Measurements from ENCODE around the gene CSPG4. TPM values are rescaled to one million over a fixed set of nuclear protein-coding genes. Genes with fewer than 3 reads are reported as not detected.

The CSPG4 gene
- total RNA-seq, 1 experiment from 2014 or later = 10.4 TPM

DNA sequence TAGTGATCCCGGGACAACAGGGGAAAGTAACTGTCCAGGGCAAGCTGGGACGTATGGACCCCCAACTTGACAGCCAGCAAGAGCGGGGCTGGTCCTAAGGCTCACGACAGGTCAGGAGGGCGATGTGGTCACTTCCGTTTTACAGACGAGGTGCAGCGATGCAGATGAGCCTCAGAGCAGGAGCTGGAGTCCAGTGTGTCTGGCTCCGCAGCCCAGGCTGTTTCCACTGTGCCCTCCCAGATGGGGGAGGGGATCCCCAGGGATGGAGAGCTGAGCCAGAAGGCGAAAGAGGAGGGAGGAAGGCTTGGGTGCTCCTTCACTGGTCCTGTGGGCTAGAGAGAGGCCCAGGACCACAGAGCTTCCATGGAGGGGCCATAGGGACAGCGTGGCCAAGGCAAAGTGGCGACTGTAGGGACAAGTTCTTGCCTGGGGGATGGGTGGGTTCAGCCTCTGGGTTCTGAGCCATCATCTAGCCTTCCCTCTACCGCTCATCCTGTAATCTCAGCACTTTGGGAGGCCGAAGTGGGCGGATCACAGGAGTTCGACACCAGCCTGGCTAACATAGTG, 59.2 kb downstream of the CSPG4 start:
- no peaks in the 10 kb centered on the region for H3K27me3 ChIP-seq
- no peak for DNase-seq
- H3K36me3 ChIP-seq = 0 out of 2 replicates have a peak, but pooled peaks cover 4% of the 10 kb centered on the region
- no peak overlapping the region for H3K27ac ChIP-seq
- no peak overlapping the region for H3K4me3 ChIP-seq
- peaks cover 6% of the 10 kb centered on the region; the same call in 1 of the 2 replicates for H3K4me1 ChIP-seq
- no peaks in the 10 kb centered on the region for H3K9me3 ChIP-seq (replicated peaks)

DNA sequence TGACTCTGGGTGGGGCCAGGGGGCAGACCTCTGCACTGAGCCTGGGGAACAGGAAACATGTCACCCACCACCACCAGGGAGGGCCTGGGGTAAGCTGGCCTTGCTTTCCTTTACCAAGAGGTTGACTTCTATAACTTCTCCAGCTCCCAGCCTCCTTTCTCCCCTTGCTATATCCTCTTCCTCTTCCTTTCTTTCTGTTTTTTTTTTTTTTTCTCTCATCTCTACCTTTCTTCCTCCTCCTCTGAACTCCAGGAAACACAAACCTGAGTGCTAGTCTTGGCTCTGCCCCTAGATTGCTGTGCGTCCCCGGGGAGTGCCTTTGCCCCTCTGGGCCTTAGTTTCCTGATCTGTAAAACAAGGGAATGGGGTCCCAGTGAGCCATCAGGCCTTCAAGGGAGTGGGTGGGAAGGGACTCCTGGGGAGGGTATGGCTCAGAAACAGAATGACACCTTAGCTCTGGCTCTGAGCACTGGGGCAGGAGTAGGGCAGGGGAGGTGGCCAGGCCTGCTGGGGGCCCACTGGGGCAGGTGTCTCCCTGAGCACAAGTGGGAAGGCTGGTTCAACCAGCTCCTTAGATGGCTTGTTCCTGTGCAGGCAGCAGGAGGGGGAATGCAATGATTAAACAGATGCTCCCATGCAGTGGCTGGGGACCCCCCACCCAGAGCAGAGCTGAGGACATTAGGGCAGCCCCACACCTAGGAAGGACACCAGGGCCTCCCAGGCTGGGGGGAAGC, 60.7 kb downstream of the CSPG4 start:
- H3K27me3 ChIP-seq = no peaks in the 10 kb centered on the region
- no peak overlapping the region for H3K27ac ChIP-seq
- no peaks in the 10 kb centered on the region for H3K9me3 ChIP-seq (replicated peaks)
- H3K4me1 ChIP-seq = peaks cover 6% of the 10 kb centered on the region; the same call in 1 of the 2 replicates
- 0 out of 2 replicates have a peak, but pooled peaks cover 4% of the 10 kb centered on the region for H3K36me3 ChIP-seq
- DNase-seq = no peak
- no peak overlapping the region for H3K4me3 ChIP-seq

- Histone ChIP-seq H3K27me3 (no peaks in the 10 kb centered on the region), H3K27ac (no peak overlapping the region), H3K36me3 (0 out of 2 replicates have a peak, but pooled peaks cover 4% of the 10 kb centered on the region), H3K4me3 (no peak overlapping the region), H3K4me1 (peaks cover 6% of the 10 kb centered on the region; the same call in 1 of the 2 replicates), H3K9me3 (replicated peaks) (no peaks in the 10 kb centered on the region)
- DNase-seq = no peak
These were observed 61.5 kb downstream of the CSPG4 start for GRCh38 chr15:75650908-75651809.

DNA sequence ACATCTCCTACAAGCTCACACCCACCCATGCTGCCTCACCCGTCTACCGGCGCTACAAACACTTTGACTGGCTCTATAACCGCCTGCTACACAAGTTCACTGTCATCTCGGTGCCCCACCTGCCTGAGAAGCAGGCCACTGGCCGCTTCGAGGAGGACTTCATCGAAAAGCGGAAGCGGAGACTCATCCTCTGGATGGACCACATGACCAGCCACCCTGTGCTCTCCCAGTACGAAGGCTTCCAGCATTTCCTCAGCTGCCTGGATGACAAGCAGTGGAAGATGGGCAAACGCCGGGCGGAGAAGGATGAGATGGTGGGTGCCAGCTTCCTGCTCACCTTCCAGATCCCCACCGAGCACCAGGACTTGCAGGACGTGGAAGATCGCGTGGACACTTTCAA, 62.8 kb downstream of the CSPG4 start:
- H3K36me3 ChIP-seq = 0 out of 2 replicates have a peak, but pooled peaks cover 4% of the 10 kb centered on the region
- peaks cover 6% of the 10 kb centered on the region; the same call in 1 of the 2 replicates for H3K4me1 ChIP-seq
- DNase-seq = no peak
- no peaks in the 10 kb centered on the region for H3K27me3 ChIP-seq
- no peak overlapping the region for H3K4me3 ChIP-seq
- no peak overlapping the region for H3K27ac ChIP-seq
- H3K9me3 ChIP-seq (replicated peaks) = no peaks in the 10 kb centered on the region

DNA sequence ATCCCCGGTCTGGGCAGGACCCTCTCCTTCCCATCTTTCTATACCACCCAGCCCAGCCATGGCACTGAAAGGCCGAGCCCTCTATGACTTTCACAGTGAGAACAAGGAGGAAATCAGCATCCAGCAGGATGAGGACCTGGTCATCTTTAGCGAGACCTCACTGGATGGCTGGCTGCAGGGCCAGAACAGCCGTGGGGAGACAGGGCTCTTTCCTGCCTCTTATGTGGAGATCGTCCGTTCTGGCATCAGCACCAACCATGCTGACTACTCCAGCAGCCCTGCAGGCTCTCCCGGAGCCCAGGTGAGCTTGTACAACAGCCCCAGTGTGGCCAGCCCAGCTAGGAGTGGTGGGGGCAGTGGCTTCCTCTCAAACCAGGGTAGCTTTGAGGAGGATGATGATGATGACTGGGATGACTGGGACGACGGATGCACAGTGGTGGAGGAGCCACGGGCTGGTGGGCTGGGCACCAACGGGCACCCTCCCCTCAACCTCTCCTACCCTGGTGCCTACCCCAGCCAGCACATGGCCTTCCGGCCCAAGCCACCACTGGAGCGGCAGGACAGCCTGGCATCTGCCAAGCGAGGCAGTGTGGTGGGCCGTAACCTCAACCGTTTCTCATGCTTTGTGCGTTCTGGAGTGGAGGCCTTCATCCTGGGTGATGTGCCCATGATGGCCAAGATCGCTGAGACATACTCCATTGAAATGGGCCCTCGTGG, 63.4 kb downstream of the CSPG4 start:
- Histone ChIP-seq H3K4me1 (peaks cover 6% of the 10 kb centered on the region; the same call in 1 of the 2 replicates), H3K27me3 (no peaks in the 10 kb centered on the region), H3K36me3 (0 out of 2 replicates have a peak, but pooled peaks cover 4% of the 10 kb centered on the region), H3K9me3 (replicated peaks) (no peaks in the 10 kb centered on the region), H3K27ac (no peak overlapping the region), H3K4me3 (peak overlapping the region; percentile 82)
- DNase-seq = no peak

DNA sequence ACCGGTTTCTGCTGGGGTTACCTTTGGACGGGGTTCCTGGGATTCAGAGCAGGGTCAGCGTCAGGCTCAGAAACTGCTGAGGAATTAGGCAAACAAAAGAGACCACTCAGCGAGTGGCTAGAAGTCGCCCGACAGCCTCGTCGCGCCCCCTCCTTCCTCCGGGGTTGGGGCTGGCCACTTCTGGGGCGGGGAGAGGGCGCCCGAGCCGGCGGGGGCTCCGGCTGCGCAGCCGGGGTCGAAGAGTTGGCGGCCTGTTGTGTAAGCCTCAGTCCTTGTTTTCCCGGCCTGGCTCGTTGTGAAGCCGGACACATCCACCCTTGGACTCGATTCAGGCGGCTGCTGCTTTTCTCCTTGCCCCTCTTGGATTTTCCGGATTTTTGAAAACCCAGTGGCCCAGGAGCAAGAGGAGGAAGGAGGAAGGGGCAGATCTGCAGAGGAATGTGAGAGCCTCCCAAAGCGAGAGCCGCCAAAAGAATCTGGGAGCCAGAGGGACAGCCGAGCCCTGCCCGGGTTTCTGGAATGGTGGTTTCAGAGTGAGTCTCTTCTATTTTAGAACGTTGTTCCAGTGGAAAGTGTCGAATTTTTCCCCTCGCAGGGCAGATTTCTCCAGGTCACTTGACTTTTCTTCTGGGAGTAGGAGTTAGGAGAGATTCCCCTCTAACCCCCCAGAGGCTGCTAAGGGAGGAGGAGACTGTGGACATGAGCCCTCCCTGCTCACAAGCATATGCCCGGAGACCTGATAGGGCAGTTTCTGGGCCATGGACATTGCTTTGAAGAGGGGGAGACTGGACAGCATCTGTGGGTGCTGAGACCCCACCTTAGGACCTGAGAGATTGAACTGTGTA, 64.3 kb downstream of the CSPG4 start:
- no peaks in the 10 kb centered on the region for H3K9me3 ChIP-seq (replicated peaks)
- peak overlapping the region; percentile 82 for H3K4me3 ChIP-seq
- peak; percentile 47 to 55 for DNase-seq
- H3K4me1 ChIP-seq = peaks cover 6% of the 10 kb centered on the region; the same call in 1 of the 2 replicates
- H3K27ac ChIP-seq = peak overlapping the region; percentile 52
- H3K27me3 ChIP-seq = no peaks in the 10 kb centered on the region
- 0 out of 2 replicates have a peak, but pooled peaks cover 4% of the 10 kb centered on the region for H3K36me3 ChIP-seq

DNA sequence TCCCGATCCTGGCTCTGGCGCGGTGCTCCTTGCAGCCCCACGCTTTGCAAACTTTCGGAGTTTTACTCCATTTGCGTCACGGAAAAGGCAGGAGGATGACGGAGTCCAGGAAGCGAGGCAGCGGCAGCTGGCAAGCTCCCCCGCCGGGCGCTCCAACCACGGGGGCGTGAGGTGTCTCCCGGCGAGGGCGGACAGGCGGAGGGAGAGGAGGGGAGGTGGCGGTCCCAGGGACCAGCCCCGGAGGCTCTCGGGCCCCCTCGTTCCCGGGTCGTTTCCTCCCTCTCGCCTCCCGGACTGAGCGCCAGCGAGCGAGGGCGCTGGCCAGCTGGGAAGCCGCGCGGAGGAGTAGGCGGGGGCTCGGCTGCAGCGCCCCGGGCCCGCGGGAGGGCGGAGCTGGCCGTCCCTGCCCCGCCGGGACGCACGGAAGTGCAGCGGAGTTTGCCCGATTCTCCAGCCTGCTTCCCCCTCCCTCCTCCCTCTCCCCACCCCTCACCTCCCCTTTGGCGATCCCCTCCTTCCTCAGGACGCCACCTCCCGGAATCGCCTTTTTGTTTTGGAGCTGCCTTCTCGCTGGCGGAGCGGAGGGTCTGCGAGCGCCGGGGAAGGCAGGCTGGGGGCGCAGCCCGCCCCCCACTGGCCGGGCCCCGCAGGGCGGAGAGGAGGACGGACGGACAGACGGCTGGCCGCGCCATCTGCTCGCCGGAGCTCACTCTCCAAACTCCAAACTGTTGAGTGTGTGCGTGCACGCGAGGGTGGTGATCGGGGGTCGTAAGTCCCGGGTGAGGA, 65.1 kb downstream of the CSPG4 start, which contains the start of gene SNX33:
Gene SNX33, plus strand, starts transcription at position 543 of the 786 bp plus-strand sequence. CDS start 1,191 bp downstream, outside the sequence.
- no peaks in the 10 kb centered on the region for H3K27me3 ChIP-seq
- no peaks in the 10 kb centered on the region for H3K9me3 ChIP-seq (replicated peaks)
- H3K4me1 ChIP-seq = peaks cover 6% of the 10 kb centered on the region; the same call in 1 of the 2 replicates
- H3K36me3 ChIP-seq = 0 out of 2 replicates have a peak, but pooled peaks cover 4% of the 10 kb centered on the region
- DNase-seq = peak; percentile 85 to 86
- peak within 1 kb of the TSS; percentile 52 for H3K27ac ChIP-seq
- peak within 1 kb of the TSS; percentile 82 for H3K4me3 ChIP-seq

DNA sequence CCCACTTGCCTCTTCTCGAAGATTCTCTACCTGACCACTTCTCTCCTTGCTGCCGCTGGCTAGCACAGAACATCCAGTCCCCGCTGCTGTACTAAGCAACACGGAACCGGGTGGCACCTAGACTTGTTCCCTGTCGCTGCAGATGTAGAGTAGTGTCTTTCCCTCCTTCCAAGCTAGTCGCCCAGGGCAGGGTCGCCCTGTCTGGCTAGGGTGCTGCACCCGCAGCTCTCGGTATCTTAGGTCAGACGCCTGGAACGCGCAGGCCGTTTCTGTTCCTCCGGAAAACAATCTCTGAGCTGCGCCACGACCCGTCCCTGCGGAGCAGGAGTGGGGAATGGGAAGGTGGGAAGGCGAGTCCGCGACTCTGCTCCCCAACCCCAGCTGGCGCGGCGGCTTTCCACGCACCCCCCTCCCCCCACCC, 65.7 kb downstream of the CSPG4 start:
- Histone ChIP-seq H3K9me3 (replicated peaks) (no peaks in the 10 kb centered on the region), H3K4me1 (peaks cover 6% of the 10 kb centered on the region; the same call in 1 of the 2 replicates), H3K27ac (peak overlapping the region; percentile 52), H3K27me3 (no peaks in the 10 kb centered on the region), H3K36me3 (0 out of 2 replicates have a peak, but pooled peaks cover 4% of the 10 kb centered on the region), H3K4me3 (peak overlapping the region; percentile 82)
- no peak for DNase-seq

GRCh38 chr15:75646112-75646943, 66.3 kb downstream of the CSPG4 start:
- Histone ChIP-seq H3K27ac (no peak overlapping the region; the same call in 1 of the 2 replicates), H3K9me3 (replicated peaks) (no peaks in the 10 kb centered on the region), H3K4me1 (peaks cover 5% of the 10 kb centered on the region; the same call in 1 of the 2 replicates), H3K27me3 (no peaks in the 10 kb centered on the region), H3K36me3 (0 out of 2 replicates have a peak, but pooled peaks cover 4% of the 10 kb centered on the region), H3K4me3 (peak overlapping the region; percentile 82)
- no peak for DNase-seq

DNA sequence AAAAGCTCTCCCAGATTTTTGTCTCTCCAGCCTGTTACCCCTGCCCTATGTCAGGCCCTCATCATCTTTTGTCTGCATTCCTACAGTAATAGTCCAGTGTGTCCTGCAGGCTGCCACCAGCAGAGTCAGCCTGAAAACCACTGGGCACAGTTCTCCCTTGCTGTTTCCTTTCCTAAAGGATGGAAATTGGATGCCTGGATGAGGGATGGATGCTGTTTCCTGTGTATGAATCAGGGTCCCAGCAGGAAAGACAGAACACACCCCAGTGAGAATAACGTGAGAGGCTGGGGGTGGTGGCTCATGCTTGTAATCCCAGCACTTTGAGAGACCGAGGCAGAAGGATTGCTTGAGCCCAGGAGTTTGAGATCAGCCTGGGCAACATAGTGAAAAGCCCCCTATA, 68.3 kb downstream of the CSPG4 start:
- DNase-seq = no peak
- no peaks in the 10 kb centered on the region for H3K36me3 ChIP-seq
- no peaks in the 10 kb centered on the region for H3K27me3 ChIP-seq
- no peaks in the 10 kb centered on the region for H3K4me1 ChIP-seq
- H3K4me3 ChIP-seq = no peak overlapping the region
- H3K27ac ChIP-seq = no peak overlapping the region
- no peaks in the 10 kb centered on the region for H3K9me3 ChIP-seq (replicated peaks)

GRCh38 chr15:75641603-75642002, 71.0 kb downstream of the CSPG4 start:
- Histone ChIP-seq H3K4me3 (no peak overlapping the region), H3K4me1 (no peaks in the 10 kb centered on the region), H3K36me3 (no peaks in the 10 kb centered on the region), H3K9me3 (replicated peaks) (no peaks in the 10 kb centered on the region), H3K27ac (no peak overlapping the region), H3K27me3 (no peaks in the 10 kb centered on the region)
- DNase-seq = no peak

DNA sequence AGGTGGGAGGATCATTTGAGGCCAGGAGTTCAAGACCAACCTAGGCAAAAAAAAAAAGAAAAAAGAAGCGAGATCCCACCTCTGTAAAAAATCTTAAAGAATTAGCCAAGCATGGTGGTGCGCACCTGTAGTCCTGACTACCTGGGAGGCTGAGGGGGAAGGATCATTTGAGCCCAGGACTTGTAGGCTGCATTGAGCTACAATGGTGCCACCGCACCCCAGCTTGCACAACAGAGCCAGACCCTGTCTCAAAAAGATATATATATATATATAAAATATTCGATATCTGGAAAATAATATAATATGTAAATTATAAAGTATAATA, 71.5 kb downstream of the CSPG4 start:
- H3K4me3 ChIP-seq = peak overlapping the region; percentile 89; the same call in 1 of the 2 replicates
- no peaks in the 10 kb centered on the region for H3K27me3 ChIP-seq
- no peak for DNase-seq
- H3K4me1 ChIP-seq = no peaks in the 10 kb centered on the region
- no peaks in the 10 kb centered on the region for H3K36me3 ChIP-seq
- no peak overlapping the region for H3K27ac ChIP-seq
- no peaks in the 10 kb centered on the region for H3K9me3 ChIP-seq (replicated peaks)

All from SJCRH30 (cell line).